Panc1 (cell line): ENCODE data around the gene MRPL10. TPM values are rescaled to one million over a fixed set of nuclear protein-coding genes. Genes with fewer than 3 reads are reported as not detected.

Experiments used
- ATAC-seq: fragments of 200-7000 bp; cut with Tn5 transposase; 2 replicates; pipeline ENCODE4 v1.9.1; 2020; ENCODE audit warnings: mild to moderate bottlenecking, moderate library complexity
- BruUV-seq: library from RNA; stranded (reverse); fragments of 400-500 nt; replicated peaks from 2 replicates; lab custom pipeline; 2021; lab: Mats Ljungman, UMichigan
- CTCF ChIA-PET: fragments of 300-600 bp; sonication (Branson Sonifier 250); formaldehyde crosslinking; loops from one replicate; lab custom pipeline; 2022; ENCODE audit warnings: antibody characterized with exemption; lab: Charles Lee
- POLR2A ChIA-PET: fragments of 300-600 bp; sonication (Branson Sonifier 250); formaldehyde crosslinking; loops from one replicate; lab custom pipeline; 2022; ENCODE audit warnings: antibody characterized with exemption; lab: Charles Lee
- DNase-seq: peaks from one replicate; pipeline ENCODE4 v3.0.0-alpha.2; 2010; ENCODE audit warnings: low read depth, low spot score
- H3K27ac ChIP-seq: 2 replicates; pipeline ENCODE4 v1.5.1; 2011; ENCODE audit warnings: mild to moderate bottlenecking, low read length, inconsistent platforms
- H3K27me3 ChIP-seq: fragments of 200-500 bp; sonication (Bioruptor generic); 2 replicates; pipeline ENCODE4 v1.6.0; 2014; ENCODE audit warnings: low read length, inconsistent platforms; ENCODE audit not compliant: control insufficient read depth, insufficient read depth
- H3K36me3 ChIP-seq: fragments of 200-500 bp; sonication (Bioruptor generic); 2 replicates; pipeline ENCODE4 v1.5.1; 2014; ENCODE audit warnings: inconsistent platforms, mild to moderate bottlenecking, low read length, moderate library complexity; ENCODE audit not compliant: control insufficient read depth, insufficient read depth
- H3K4me1 ChIP-seq: 2 replicates; pipeline ENCODE4 v1.5.1; 2011; ENCODE audit warnings: inconsistent platforms, mild to moderate bottlenecking, low read length, moderate library complexity; ENCODE audit not compliant: control insufficient read depth, insufficient read depth
- H3K4me3 ChIP-seq, 2 experiments: 2 replicates each; pipeline ENCODE4 v1.5.1; 2011 to 2012; ENCODE audit warnings: low read depth in 2 of 2, low read length in 2 of 2, mild to moderate bottlenecking in 2 of 2, inconsistent platforms in 1 of 2, moderate library complexity in 1 of 2
- H3K9me3 ChIP-seq: fragments of 200-500 bp; sonication (Bioruptor generic); 2 replicates; pipeline ENCODE4 v1.5.1; 2014; ENCODE audit warnings: low read depth, mild to moderate bottlenecking, inconsistent platforms, low read length, moderate library complexity; ENCODE audit not compliant: control insufficient read depth, insufficient read depth
- POLR2AphosphoS5 ChIP-seq: IDR thresholded peaks from 2 replicates; pipeline ENCODE4 v1.6.1; 2012; ENCODE audit warnings: mild to moderate bottlenecking, low read depth, low read length, moderate library complexity
- SIN3A ChIP-seq: IDR thresholded peaks from 2 replicates; pipeline ENCODE4 v1.6.1; 2012; ENCODE audit warnings: low read depth, mild to moderate bottlenecking, low read length, moderate library complexity, borderline replicate concordance; ENCODE audit not compliant: insufficient read depth
- TCF7L2 ChIP-seq: IDR thresholded peaks from 2 replicates; pipeline ENCODE4 v1.6.1; 2011; ENCODE audit warnings: mild to moderate bottlenecking, low read depth, low read length, inconsistent platforms
- in situ Hi-C: cut with HindIII; loops from 2 replicates; pipeline ENCODE4 v1.10.0; 2016; ENCODE audit warnings: low sequenced_read_pairs, low pct_unique_long_range_greater_than_20kb
- intact Hi-C: fragments of 100-400 bp; cut with micrococcal nuclease; formaldehyde crosslinking; loops from one replicate; pipeline ENCODE4 v1.10.0; 2022; ENCODE audit not compliant: unreplicated experiment
- total RNA-seq: library from RNA; stranded (reverse); gene quantifications from one replicate; pipeline ENCODE4 v1.2.1, GENCODE V29; 2021; ENCODE audit not compliant: unreplicated experiment
- TF ChIP-seq, protein P1 (sequence below), 2 experiments: IDR thresholded peaks; 2 replicates each; pipeline ENCODE4 v1.6.1; 2011 to 2012; ENCODE audit warnings: low read depth in 2 of 2, control low read depth in 1 of 2, low read length in 1 of 2, mild to moderate bottlenecking in 1 of 2, moderate library complexity in 1 of 2; ENCODE audit not compliant: insufficient read depth in 1 of 2
- TF ChIP-seq, protein P2 (sequence below): fragments of 450-650 bp; IDR thresholded peaks from 2 replicates; pipeline ENCODE4 v1.5.1; 2017; ENCODE audit warnings: mild to moderate bottlenecking

The MRPL10 gene
- total RNA-seq, 1 experiment from 2014 or later = 41.9 TPM

DNA sequence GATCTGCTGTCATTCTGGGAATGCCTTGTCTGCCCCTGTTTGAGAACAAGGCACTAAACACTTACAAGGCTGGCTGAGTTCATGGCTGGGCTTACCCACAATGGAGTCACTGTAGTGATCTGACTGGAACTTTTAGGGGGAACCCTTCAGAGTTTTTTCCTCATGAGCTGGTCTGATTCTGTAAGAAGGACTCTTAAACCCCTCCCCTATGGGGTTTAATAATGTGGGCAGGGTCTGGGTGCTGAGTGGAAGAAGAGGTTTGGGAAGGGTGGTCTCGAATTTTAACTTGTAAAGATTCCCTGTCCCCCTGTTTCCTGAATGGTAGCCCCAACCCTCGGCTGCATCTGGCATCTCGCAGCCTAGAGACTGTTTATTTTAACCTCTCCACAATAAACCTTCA, 40.3 kb downstream of the MRPL10 start:
- DNase-seq = no peak
- TF ChIP-seq TCF7L2 = no peak
- TF ChIP-seq, protein P1, sequence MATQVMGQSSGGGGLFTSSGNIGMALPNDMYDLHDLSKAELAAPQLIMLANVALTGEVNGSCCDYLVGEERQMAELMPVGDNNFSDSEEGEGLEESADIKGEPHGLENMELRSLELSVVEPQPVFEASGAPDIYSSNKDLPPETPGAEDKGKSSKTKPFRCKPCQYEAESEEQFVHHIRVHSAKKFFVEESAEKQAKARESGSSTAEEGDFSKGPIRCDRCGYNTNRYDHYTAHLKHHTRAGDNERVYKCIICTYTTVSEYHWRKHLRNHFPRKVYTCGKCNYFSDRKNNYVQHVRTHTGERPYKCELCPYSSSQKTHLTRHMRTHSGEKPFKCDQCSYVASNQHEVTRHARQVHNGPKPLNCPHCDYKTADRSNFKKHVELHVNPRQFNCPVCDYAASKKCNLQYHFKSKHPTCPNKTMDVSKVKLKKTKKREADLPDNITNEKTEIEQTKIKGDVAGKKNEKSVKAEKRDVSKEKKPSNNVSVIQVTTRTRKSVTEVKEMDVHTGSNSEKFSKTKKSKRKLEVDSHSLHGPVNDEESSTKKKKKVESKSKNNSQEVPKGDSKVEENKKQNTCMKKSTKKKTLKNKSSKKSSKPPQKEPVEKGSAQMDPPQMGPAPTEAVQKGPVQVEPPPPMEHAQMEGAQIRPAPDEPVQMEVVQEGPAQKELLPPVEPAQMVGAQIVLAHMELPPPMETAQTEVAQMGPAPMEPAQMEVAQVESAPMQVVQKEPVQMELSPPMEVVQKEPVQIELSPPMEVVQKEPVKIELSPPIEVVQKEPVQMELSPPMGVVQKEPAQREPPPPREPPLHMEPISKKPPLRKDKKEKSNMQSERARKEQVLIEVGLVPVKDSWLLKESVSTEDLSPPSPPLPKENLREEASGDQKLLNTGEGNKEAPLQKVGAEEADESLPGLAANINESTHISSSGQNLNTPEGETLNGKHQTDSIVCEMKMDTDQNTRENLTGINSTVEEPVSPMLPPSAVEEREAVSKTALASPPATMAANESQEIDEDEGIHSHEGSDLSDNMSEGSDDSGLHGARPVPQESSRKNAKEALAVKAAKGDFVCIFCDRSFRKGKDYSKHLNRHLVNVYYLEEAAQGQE (IDR thresholded peaks at IDR 0.05; ENCODE audit: insufficient read depth in 1 of 2, low read depth in 2 of 2, low read length in 1 of 2) = no peak
- no peaks in the 10 kb centered on the region for H3K36me3 ChIP-seq
- intact Hi-C loops (no loop called here), in situ Hi-C loops (no loop called here)
- no TSS peak for BruUV-seq
- no peak overlapping the region for H3K4me3 ChIP-seq
- ATAC-seq = no peak
- H3K27me3 ChIP-seq = peaks cover 43% of the 10 kb centered on the region
- peaks cover 4% of the 10 kb centered on the region; the same call in 1 of the 2 replicates for H3K4me1 ChIP-seq
- H3K9me3 ChIP-seq = no peaks in the 10 kb centered on the region
- POLR2A ChIA-PET = no interaction called here
- CTCF ChIA-PET = no interaction called here
- H3K27ac ChIP-seq = no peak overlapping the region

DNA sequence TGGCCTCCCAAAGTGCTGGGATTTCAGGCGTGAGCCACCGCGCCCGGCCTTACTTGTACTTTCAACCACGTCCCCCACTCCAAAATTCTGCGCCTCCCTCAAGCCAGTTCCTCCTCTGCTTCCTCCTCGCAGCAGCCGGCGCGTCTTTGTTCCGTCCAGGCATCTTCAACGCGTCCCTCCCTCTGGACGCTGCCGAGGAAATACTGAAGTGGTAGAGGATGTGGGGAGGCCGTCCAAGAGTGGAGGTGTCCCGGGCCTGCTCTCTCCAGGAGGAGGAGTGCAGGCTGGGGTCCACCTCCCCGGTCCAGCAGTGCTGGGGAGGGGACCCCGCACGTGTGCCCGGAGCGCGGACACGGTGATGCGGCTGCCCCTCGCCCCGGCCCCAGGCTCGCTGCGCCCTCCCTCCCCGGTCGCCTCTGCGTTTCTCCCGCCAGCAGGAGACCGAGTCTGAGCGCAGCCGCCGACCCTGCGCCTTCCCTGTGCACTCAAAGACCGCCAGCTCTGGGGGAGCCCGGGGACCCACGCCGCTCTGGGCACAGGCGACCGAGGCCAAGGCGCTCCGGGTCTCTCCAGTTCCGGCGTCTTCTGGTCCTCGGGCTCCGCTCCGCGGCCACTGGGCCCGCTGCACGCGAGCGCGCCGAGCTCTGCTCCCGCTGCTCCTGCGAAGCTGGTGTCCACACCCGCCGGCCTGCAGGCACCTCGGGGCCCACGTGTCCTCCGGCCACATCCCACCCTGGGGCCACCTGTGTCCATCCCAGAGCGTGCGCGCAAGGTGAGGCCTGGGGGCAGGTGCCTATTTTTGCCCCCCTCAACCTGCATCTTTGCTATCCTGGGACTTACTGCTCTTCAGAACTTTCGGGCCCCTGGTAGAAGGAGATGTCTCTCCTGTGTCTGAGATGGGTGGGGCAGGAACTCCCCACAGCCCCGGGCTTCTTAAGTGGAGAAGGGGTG, 41.5 kb downstream of the MRPL10 start:
- TF ChIP-seq, protein P1 (IDR thresholded peaks at IDR 0.05; ENCODE audit: insufficient read depth in 1 of 2, low read depth in 2 of 2, low read length in 1 of 2) = peak in 1 of 2 experiments; percentile 66; a peak in 2 of 4 replicates
- TF ChIP-seq POLR2AphosphoS5 (no peak), SIN3A (no peak), TCF7L2 (0 out of 2 replicates have a peak, but pooled peaks have one; percentile 25)
- TF ChIP-seq, protein P2, sequence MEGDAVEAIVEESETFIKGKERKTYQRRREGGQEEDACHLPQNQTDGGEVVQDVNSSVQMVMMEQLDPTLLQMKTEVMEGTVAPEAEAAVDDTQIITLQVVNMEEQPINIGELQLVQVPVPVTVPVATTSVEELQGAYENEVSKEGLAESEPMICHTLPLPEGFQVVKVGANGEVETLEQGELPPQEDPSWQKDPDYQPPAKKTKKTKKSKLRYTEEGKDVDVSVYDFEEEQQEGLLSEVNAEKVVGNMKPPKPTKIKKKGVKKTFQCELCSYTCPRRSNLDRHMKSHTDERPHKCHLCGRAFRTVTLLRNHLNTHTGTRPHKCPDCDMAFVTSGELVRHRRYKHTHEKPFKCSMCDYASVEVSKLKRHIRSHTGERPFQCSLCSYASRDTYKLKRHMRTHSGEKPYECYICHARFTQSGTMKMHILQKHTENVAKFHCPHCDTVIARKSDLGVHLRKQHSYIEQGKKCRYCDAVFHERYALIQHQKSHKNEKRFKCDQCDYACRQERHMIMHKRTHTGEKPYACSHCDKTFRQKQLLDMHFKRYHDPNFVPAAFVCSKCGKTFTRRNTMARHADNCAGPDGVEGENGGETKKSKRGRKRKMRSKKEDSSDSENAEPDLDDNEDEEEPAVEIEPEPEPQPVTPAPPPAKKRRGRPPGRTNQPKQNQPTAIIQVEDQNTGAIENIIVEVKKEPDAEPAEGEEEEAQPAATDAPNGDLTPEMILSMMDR = peak; percentile 91
- no peak overlapping the region for H3K27ac ChIP-seq
- DNase-seq (no peak), ATAC-seq (peak; percentile 99)
- intact Hi-C loops (no loop called here), in situ Hi-C loops (no loop called here)
- H3K36me3 ChIP-seq = no peaks in the 10 kb centered on the region
- peak overlapping the region; percentile 41 to 60 for H3K4me3 ChIP-seq
- BruUV-seq = no TSS peak
- ChIA-PET POLR2A (interaction anchor here (0.6 kb wide), 1 partner anchor 14 kb away, joined by 6 read pairs; no protein-coding TSS in a partner anchor), CTCF (interaction anchor here (0.6 to 1.5 kb wide), 7 partner anchors 89 to 147 kb away, joined by 3 to 12 read pairs (median 6); no protein-coding TSS in a partner anchor)
- H3K27me3 ChIP-seq = peaks cover 40% of the 10 kb centered on the region
- H3K4me1 ChIP-seq = peaks cover 4% of the 10 kb centered on the region; the same call in 1 of the 2 replicates
- H3K9me3 ChIP-seq = no peaks in the 10 kb centered on the region
